GM12873 (cell line): ENCODE results near the gene MVB12B.

Source experiments
- TF ChIP-seq, protein P1 (sequence below): IDR thresholded peaks from 2 replicates; pipeline ENCODE4 v1.5.1; 2012; ENCODE audit warnings: low read depth, mild to moderate bottlenecking, moderate library complexity, low read length, control low read depth; ENCODE audit not compliant: insufficient read depth; ENCODE audit errors: missing control alignments

MVB12B gene

DNA sequence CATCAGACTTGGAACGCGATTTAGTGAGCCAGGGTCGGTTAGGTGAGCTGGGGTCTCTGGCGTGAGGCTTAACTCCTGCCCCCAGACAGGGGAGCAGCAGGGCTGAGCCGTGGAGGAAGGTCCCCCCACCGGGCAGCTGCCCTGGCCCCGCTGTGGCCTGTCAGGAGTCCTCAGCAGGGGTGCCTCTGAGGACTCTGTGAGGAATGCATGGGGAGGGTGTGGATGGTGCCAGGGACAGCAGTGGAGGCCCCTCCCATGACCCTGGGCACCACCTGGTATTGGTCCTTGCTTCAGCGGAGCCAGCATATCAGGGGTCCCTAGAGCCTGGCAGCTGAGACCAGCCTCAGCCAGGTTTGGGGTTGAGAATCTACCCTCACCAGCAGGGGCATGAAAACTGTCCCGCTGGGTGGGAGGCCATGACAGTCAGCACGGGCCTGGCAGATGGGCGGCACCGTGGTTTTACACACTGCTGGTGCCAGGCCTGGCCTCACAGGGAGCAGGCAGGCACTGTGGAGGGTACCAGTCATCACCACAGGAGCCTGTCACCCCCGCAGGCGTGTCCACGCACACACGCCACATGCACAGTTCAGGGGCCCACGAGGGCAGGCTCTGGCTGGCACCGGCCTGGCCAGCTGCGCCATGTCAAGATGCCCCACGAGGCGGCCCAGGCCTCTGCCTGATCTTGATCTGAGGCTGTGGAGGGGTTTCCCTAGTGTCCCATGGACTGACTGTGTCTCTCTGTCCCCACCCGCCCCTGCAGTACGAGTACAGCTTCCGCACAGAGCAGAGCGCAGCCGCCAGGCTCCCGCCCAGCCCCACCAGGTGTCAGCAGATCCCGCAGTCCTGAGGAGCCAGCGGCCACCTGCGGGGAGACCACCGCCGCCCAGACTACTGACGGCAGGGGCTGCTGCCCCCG lies 176.0 kb downstream of the MVB12B start:
- TF ChIP-seq, protein P1, sequence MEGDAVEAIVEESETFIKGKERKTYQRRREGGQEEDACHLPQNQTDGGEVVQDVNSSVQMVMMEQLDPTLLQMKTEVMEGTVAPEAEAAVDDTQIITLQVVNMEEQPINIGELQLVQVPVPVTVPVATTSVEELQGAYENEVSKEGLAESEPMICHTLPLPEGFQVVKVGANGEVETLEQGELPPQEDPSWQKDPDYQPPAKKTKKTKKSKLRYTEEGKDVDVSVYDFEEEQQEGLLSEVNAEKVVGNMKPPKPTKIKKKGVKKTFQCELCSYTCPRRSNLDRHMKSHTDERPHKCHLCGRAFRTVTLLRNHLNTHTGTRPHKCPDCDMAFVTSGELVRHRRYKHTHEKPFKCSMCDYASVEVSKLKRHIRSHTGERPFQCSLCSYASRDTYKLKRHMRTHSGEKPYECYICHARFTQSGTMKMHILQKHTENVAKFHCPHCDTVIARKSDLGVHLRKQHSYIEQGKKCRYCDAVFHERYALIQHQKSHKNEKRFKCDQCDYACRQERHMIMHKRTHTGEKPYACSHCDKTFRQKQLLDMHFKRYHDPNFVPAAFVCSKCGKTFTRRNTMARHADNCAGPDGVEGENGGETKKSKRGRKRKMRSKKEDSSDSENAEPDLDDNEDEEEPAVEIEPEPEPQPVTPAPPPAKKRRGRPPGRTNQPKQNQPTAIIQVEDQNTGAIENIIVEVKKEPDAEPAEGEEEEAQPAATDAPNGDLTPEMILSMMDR = no peak

DNA sequence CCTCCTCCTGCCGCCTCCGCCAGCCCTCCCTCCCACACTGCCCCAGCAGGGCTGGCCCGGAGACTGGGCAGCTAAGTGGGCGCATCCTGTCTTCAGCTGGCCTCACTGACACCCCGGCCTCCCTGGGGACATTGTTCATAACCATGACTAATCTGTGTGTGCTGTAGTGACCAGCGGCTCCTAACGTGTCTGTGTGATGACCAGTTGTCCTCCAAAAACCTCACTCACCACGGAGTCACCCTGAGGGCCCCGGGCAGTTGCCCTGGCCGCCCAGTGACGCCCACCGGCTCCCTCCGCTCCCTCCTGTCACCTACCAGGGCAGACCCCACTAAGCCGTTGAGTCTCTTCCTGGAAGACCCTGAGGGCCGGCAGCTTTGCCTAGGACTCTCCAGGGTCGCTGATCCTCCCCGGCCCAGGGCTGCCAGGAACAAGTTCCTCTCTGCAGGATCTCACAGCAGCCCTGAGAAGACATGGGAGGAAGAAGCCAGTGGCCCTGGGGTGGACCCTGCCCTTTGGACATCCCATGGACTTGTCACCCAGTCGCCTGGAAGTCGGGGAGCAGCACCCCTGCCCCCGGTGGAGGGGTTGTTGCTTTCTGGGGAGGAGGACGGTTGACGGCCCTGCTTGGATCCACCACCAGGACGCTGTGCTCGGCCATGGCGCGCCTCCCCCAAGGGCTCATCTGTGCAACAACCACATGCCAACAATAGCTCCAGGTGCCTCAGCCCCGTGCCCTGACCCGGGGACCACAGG lies 176.9 kb downstream of the MVB12B start:
- TF ChIP-seq, protein P1 = no peak

DNA sequence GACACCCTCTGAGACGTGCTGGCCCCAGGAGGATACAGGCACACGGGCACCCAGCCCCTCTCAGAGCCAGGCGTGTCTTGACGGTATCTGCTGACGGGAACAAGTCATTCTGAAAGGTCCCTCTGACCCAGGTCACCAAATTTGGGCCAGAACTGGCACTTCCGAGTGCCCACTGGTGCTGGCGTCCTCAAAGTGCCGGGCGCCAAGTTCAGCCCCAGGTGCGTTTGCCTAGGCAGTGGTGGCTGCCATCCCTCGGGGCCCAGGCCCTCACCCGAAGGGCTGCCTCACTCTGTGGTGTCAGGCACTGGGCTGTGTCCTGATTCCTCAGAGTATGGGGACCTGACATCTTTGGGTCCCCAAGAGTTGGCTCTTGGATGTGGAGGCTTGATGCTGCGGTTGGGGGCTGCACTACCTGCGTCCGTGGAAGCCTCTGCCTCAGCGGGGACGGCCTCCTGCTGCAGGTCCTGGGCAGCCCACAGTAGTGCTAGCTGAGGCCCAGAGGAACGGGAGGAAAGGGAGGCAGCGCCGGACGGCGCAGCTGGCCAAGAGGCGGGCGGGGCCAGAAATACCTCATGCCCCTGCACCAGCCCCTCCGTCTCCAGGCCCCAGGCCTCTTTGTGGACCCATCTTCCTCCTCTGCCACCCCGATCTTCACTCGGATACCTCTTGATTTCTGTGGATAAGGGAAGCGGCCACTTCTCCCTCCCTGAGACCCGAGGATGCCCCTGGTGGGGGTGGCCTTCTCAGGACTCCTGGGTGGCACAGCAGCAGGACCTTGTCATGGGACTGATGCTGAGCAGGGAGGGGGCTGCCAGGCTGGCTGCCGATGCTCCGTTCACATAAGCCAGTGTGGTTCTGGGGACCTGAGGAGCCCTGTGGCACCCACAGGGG lies 177.7 kb downstream of the MVB12B start:
- TF ChIP-seq, protein P1 = no peak

DNA sequence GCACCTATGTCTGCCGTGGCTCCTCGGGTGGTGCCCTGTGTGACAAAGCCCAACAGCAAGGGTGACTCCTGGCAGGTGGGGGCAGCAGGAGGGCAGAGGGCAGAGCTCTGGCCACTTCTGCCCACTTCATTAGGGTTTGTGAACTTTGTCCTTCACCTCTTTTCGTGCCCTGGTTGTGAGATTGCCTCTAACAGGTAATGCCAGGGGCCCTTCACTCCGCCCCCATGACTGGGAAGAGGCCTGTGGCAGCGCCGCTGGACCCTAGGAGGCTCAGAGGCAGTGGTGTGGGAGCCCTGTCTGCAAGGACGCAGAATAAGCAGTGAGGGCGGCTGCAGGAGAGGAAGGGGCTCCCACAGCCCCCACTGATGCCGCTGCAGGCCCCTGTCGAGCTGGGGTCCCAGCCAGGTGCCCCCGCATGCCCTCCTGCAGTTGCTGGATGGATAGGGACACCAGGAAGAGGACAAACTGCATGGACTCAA lies 178.4 kb downstream of the MVB12B start:
- TF ChIP-seq, protein P1 = no peak

DNA sequence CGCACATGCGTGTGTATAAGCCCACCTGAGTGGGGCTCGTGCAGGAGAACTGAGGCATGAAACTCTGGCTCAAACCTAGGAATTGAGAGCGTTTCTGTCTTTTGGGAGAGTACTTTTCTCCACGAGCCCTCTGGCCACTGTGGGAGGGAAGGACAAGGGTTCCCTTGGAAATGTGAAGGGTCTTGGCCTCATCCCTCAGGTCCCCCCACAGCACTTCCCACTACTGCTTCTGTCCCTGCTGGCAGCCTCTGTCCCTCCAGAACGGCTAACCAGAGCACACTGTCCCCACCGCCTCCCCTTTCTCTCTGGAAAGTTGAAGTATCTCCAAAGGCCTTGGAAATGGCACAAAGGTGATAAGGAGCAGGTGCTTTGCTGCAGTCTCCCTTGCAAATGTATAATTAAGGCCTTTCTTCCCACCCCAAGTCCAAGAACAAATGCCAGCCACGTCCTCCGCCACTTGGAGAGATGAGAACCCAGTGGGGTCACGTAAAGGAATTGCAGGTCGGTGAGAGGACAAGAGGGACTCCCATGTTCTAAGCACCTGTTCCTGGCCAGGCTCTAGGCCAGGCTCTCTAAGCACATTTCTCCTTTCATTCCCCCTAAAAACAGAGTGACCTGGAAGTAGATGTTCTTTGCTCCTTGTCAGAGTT lies 179.2 kb downstream of the MVB12B start:
- TF ChIP-seq, protein P1 = no peak

DNA sequence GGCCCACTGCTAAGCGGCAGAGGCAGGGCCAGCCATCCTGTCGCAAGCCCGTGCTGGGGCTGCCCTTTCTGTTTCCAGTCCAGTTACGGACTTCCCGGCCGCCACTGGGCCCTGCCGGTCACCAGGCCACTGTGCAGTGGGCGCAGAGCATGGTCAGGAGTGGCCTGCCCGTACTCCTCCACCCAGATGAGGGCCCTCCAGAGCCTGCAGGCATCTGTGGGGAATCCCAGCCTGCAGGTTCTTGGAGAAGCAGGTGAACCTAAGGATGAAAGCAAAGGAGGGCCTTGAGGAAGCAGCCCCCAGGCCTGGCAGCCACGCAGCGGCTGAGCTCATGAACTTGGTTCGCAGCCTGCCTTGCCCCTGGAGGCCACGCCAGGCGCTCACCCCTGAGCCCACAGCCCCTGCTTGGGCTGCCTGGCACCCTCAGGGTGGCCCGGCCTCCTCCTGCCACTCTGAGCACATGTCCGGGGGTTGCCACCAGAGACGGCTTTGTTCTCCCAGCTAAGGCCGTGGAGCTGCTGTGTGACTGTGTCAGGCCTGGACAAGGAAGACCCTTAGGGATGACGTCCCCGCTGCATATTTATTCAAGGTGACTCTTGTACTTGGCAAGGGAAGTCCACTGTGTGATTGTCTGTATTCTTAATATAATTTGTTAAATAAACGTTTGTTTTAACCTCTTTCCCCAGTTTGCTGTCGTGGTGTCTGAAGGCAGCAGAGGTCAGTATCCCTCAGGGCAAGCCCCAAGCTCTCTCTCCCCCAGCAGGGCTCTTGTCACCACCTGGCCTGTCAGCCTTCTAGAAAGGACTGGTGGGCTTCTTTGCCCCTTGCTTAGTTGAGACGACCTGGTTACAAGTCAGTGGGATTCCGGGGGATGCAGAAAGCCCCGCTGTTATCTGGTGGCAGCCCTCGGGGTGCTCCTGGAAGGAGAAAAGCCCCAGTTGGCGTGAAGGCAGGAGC lies 180.0 kb downstream of the MVB12B start:
- TF ChIP-seq, protein P1 = no peak
